Measurements from ENCODE around the gene GRHL1.
"Not testable (repeated sequence)": the region's sequence is repeated elsewhere in the genome, so short reads cannot be mapped to it uniquely, and the experiment has no call there.

GRHL1 gene

DNA sequence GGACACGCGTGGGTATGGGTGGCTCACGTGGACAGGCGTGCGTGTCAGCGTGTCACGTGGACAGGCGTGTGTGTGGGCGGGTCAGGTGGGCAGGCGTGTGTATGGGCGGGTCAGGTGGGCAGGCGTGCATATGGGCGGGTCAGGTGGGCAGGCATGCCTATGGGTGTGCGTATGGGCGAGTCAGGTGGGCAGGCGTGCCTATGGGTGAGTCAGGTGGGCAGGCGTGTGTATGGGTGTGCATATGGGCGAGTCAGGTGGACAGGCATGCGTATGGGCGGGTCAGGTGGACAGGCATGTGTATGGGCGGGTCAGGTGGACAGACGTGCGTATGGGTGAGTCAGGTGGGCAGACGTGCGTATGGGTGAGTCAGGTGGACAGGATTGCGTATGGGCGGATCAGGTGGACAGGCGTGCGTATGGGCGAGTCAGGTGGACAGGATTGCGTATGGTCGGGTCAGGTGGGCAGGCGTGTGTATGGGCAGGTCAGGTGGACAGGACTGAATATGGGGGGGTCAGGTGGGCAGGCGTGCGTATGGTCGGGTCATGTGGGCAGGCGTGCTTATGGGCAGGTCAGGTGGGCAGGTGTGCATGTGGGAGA, 61.0 kb downstream of the GRHL1 start:
- DNase-seq, result not testable (repeated sequence)

DNA sequence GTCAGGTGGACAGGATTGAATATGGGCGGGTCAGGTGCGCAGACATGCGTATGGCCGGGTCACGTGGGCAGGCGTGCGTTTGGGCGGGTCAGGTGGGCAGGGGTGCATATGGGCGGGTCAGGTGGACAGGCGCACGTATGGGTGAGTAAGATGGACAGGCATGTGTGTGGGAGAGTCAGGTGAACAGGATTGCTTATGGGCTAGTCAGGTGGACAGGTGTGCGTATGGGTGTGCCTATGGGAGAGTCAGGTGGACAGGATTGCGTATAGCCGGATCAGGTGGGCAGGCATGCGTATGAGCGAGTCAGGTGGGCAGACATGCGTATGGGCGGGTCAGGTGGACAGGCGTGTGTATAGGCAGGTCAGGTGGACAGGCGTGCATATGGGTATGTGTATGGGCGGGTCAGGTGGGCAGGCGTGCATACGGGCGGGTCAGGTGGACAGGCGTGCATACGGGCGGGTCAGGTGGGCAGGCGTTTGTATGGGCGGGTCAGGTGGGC, 61.5 kb downstream of the GRHL1 start:
- no peak for DNase-seq

DNA sequence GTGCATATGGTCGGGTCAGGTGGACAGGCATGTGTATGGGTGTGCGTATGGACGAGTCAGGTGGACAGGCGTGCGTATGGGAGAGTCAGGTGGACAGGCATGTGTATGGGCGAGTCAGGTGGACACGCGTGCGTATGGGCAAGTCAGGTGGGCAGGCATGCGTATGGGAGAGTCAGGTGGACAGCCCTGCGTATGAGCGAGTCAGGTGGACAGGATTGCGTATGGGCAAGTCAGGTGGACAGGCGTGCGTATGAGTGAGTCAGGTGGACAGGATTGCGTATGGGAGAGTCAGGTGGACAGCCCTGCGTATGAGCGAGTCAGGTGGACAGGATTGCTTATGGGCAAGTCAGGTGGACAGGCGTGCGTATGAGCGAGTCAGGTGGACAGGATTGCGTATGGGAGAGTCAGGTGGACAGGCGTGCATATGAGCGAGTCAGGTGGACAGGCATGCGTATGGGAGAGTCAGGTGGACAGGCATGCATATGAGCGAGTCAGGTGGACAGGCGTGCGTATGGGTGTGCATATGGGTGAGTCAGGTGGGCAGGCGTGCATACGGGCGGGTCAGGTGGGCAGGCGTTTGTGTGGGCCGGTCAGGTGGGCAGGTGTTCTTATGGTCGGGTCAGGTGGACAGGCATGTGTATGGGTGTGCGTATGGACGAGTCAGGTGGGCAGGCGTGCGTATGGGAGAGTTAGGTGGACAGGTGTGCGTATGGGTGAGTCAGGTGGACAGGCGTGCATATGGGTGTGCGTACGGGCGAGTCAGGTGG, 62.3 kb downstream of the GRHL1 start:
- not testable (repeated sequence) for DNase-seq

DNA sequence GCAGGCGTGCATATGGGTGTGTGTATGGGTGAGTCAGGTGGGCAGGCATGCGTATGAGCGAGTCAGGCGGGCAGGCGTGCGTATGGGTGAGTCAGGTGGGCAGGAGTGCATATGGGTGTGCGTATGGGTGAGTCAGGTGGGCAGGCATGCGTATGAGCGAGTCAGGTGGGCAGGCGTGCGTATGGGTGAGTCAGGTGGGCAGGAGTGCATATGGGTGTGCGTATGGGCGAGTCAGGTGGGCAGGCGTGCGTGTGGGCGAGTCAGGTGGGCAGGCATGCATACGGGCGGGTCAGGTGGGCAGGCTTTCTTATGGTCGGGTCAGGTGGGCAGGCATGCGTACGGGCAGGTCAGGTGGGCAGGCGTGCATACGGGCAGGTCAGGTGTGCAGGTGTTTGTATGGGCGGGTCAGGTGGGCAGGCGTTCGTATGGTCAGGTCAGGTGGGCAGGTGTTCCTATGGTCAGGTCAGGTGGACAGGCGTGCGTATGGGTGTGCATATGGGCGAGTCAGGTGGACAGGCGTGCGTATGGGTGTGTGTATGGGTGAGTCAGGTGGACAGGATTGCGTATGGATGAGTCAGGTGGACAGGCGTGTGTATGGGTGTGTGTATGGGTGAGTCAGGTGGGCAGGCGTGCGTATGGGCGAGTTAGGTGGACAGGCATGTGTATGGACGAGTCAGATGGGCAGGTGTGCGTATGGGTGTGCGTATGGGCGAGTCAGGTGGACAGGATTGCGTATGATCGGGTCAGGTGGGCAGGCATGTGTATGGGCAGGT, 63.1 kb downstream of the GRHL1 start:
- no peak for DNase-seq

DNA sequence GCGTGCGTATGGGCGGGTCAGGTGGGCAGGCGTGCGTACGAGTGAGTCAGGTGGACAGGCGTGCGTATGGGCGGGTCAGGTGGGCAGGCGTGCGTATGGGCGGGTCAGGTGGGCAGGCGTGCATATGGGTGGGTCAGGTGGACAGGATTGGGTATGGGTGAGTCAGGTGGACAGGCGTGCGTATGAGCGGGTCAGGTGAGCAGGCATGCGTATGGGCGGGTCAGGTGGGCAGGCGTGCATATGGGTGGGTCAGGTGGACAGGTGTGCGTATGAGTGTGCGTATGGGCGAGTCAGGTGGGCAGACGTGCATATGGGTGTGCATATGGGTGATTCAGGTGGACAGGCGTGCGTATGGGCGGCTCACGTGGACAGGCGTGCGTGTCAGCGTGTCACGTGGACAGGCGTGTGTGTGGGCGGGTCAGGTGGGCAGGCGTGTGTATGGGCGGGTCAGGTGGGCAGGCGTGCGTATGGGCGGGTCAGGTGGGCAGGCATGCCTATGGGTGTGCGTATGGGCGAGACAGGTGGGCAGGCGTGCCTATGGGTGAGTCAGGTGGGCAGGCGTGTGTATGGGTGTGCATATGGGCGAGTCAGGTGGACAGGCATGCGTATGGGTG, 64.0 kb downstream of the GRHL1 start:
- DNase-seq, result not testable (repeated sequence)

DNA sequence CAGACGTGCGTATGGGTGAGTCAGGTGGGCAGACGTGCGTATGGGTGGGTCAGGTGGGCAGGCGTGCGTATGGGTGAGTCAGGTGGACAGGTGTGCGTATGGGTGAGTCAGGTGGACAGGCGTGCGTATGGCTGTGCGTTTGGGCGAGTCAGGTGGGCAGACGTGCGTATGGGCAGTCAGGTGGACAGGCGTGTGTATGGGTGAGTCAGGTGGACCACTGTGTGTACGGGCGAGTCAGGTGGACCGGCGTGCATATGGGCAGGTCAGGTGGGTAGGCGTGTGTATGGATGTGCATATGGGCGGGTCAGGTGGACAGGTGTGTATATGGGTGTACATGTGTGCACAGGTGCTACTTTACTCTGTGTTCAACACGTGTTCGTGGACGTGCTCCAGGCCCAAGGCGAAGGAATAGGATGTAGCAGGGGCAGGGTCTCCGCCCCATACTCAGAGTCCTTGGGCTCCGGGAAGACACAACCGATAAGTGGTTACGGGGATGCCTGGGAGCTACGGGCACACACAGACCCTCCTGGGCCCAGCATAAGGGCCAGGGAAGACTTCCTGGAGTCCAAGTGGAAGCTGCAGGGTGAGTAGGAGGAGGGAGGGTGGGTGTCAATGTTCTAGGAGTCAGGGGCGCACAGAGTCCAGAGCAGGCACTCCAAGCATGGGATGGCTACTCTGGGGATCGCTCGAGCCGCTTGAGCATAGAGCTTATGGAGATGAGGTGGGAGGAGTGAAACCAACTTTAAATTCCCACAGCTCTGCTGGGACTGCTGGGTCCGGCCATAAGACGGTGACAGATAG, 64.7 kb downstream of the GRHL1 start:
- no peak for DNase-seq

DNA sequence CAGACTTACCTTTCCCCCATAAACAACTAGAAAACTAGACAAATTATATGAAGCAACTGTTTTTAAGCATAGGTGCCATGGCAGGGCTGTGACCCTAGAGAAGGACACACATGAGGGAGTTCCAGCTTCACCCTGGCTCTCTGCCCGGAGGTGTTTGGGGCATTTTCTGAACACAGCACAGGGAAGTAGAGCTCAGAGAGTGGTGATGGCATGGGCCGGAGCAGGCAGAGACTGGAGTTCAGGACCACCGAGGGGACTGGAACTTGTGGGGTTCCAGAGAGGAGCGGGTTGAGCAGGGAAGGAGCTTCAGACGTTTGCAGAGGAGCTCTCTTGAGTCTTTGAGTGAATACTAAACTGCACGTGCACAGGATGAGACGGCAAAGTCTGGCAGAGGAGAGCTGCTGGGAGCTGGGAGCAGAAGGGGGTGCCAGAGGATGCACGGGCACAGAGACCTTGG, 65.3 kb downstream of the GRHL1 start:
- DNase-seq, result no peak

DNA sequence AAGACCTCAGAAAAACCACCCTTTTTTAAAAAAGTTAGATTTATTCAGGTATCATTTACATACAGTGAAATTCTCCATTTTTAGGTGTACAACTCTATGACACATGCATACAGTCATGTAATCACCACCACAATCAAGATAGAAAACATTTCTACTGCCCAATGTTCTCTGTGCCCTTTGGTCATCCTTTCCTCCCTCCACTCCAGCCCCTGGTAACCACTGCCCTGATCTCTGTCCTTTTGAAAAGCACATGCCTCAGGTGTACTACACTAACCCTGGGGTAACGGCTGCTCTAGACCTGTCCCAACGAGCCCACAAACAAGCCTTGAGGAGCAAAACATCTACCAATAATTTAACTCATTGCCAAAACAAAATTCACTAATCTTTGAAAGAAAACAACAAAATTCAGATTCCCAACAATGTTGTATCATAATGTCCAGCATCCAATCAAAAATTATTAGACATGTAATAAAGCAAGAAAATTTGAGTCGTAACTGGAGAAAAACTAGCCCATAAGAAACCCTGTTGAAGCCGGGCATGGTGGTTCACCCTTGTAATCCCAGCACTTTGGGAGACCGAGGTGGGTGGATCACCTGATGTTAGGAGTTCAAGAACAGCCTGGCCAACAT, 65.9 kb downstream of the GRHL1 start:
- DNase-seq, result no peak

DNA sequence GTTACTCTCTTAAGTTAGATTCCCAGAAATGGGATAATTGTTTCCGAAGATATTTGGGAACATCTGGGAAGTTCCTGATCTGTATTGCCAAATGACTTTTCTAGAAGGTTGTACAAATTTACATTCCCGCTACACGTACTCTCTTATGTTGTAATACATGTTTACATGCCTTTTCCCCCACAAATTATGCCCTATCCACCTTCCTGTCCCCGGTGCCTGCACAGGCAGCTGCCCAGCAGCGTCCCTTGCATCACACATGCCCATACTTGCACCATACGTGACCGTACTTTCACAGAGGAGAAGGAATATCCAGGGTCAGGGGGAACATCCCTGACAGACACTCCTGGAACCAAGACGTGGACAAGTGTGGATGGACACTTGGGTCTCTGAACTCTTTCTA, 67.7 kb downstream of the GRHL1 start:
- DNase-seq, result no peak

DNA sequence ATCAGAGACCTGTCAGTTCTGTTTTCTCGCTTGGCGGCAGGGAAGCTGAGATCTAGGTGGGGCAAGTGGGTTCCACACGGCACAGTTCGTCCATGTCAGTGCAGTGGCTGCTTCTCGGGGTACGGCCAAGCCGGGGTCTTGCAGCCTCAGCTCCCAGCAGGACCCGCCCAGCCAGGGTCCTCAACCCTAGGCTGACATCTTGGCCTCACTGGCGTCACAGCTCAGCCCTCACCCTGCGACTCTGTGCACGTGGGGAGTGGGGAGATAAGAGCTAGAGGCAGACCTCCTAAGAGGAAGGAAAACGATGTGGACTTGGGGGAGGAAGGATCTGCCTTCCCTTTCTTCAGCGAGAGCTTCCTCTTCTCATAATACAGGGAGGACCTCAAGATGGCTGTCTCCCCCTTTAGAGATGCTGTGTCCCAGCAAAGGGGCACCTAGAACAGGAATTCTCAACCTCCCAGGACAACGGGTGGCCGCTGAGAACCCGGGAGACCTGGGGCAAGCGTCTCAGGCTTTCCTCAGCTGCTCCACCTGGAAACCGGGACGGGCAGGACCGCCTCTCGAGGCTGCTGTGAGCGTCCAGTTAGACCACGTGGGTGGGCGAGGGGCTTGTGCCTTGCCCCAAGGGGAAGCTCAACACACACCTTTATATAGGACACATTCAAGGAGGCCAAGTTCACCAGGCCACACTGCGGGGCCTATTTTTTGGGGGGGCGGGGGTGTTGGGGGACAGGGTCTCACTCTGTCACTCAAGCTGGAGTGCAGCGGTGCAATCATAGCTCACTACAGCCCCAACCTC, 68.3 kb downstream of the GRHL1 start:
- no peak for DNase-seq

DNA sequence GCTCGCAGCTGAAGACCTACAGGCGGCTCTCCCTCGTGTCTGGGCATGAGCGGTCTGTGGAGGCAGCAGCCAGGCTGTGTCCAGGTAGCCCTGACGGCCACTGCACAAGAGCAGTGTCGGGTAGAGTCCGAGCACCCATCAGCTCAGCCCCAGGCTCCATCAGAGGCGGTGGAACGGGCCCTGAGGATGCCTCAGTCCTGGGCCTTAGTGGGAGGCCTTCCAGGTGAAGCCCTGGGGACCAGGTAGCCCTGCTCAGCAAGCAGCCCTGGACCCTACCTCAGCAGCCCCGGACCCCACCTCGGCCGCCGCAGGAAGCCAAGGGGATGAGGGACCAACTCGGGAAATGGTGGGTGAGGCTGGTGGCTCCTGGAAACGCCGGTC, 70.5 kb downstream of the GRHL1 start:
- DNase-seq, result no peak

DNA sequence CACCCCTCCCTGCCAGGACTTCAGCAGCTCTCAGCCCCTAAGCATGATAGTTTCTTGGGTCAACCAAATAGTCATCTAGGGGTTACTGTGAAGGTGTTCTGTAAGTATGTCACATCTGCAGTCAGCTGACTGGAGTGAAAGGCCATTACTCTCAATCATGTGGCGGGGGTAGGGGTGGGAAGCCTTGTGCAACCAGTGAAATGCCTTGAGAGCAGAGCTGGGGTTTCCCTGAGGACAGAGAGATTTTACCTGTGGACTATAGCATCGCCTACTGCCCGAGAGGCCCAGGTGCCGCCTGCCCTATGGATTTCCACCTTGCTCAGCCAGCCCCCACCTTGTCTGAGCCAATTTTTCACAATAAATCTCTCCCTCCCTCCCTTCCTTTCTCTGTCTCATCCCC, 71.0 kb downstream of the GRHL1 start:
- DNase-seq, result no peak

DNA sequence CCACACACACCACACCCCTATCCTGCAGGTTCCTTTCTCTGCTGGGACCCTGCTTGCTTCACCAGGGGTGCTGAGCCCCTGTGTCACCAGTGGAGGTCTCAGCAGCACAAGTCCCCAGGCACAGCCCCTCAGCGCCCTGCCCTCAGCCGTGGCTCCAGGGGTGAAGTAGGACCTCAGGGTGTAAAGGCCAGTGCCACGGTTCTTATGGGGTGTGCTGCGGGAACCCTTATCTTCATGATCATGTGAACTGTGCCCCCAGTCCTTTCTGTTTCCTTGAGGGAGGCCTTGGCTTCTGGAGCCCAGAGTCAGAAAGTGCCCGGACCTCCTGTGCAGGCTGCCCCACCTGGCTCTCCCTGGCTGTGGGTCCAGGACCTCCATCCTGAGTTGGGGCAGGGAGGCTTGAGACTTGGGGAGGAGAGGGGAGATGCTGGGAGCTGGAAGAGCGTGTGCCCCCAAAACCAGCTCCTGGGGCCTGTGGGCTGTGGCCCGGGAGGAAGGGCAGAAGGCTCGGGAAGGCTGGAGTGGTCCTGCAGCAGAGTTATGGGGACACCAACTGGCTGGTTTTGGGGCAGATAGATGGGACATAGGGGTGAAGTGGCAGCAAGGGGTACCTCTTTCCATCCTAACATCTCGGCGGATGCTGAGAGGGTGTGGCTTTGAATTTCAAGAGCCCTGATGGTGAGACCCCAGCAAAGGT, 71.6 kb downstream of the GRHL1 start:
- DNase-seq, result no peak

DNA sequence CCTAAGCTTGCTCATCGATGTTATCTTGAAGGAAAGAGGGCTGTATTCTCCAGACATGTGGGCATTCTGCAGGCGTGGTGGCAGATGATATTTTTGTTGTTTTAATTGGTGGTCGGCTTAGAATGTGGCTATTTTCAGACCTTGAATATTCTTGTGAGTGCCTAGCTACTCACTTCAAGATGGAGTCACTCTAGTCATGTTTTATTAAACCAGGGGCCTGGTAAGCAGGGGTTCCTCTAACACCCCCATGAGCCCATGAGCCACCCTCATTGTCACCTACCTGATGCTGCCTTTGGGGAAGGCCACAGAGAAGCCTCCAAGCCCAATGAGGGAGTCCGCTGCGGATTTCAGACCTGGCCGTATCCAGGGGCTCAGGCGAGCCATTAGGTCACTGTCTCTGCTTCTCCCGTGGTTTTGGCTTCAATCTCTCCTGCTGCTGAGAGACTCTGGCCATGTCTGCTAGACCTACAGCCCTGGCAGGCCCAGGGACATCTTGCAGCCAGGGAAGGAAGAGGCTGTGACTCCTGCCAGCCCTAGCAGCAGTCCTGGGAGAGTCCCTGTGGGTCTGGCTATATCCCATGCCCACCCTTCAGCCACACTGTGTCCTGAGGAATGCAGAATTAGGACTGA, 75.6 kb downstream of the GRHL1 start:
- DNase-seq, result no peak

DNA sequence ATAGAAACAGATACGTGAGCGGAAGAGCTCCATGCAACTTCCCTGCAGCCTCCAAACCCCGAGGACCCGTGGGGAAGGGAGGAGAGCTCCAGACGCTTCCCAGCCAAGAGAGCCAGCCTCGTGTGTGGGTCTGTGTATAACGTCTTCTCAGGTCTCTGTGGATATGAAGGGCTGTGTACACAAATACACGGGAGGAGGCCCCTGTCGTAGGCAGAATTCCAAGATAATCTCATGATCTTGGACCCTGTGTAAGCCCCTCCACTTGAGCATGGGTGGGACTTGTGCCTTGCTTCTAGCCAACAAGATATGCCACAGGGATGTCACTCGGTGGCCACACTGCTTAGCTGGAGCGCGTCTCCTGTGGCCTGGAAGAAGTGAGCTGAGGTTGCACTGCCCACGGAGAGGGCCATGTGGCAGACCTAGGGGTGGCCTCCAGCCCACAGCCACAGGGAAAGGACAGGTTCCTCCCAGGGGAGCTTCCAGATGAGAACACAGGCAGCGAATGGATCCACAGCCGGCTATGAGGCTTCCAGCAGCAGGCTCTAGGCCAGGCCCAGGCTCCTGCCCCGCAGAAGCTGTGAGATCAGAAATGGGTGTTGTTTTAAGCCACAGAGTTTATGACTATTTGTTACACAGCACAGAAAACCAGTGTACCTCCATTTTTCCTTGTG, 76.3 kb downstream of the GRHL1 start:
- DNase-seq, result no peak

DNA sequence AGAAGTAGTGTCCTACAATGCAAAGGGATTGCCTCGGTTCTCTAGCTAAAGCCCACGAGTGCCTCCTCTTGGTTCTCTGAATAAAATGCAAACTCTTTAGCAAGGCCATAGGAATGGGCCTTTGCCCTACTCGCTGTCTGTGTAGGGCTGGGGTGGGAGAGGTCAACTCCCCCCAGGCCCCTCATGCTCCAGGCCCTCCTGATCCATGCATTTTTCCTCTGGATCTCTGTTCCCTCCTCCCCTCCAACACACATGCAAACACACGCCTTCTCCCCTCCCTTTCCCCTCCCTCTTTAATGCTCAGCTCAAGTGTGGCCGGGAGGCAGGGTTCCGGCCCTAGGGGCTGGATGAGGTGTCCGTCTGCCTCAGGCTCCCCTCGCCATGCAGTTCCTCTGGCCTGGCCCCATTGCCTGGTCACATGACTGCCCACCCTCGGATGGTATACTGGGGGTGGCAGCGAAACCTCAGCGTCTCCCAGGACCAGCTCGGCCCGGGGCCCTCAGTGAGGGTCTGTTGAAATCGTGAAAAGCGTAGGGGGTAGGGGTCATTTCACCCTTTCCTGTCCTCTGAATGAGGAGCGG, 77.0 kb downstream of the GRHL1 start:
- DNase-seq, result no peak

DNA sequence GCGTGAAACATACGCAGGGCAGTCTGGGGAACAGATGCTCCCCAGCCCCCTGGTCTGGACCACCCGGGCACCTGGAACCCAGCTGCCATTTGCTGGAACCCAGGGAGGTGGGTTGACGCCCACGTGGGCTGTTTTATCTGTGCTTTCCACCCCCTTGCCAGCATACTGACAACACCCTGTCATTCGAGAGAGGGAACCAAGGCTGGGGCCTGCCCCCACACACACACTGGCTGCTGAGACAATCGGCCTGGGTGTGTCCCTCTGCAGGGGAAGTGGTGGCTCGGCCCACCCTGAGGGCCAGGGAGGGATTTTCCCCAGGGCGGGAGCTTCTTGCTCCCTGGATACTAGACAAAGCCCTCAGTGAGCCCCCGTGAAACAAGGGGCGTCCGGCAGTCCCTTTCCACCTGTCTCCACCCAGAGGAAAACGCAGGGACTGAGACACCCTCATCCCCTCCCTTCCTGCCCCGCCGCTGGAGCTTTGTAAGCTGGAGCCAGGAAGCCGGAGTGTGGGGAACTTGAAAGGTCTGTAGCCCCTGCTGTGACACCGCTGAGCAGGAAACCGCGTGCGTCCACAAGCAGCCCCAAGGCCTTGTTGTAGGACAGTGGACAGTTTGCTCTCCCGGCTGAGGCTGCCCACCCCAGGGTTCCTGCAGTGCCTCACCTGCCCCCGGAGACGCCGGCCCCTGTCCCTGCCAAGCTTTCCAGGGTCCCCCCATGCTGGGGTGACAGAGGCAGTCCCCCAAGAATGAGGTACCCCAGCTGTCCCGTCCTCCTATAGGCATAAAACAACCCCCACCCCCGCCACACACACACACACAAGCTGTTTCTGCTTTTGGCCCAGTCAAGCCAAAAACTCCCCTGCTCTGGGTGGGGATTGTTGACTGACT, 77.7 kb downstream of the GRHL1 start:
- DNase-seq, result no peak

DNA sequence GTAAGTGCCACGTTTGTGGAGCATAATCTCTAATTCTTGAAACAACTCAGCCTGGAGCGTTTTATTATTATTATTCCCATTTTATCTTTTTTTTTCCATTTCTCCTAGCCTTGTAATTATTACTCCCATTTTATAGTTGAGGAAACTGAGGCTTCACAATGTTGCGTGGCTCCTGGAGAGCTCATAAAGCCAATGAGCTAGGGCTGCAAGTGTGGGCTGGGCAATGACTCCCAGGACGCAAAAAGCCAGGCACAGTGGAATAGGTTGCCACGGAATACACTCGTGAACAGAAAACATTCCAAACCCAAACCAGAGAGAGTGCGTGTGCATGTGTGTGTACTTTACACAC, 78.4 kb downstream of the GRHL1 start:
- no peak for DNase-seq

Data from kidney glomerular epithelial cell (primary cell).